NCI-H1417 (cell line): ENCODE results near the gene PARP1.
"Not testable (repeated sequence)": the region's sequence is repeated elsewhere in the genome, so short reads cannot be mapped to it uniquely, and the experiment has no call there.

Experiments used
- DNase-seq, 3 experiments: peaks; one replicate each; lab custom pipeline; 2025; lab: John Stamatoyannopoulos, UW

Gene PARP1

DNA sequence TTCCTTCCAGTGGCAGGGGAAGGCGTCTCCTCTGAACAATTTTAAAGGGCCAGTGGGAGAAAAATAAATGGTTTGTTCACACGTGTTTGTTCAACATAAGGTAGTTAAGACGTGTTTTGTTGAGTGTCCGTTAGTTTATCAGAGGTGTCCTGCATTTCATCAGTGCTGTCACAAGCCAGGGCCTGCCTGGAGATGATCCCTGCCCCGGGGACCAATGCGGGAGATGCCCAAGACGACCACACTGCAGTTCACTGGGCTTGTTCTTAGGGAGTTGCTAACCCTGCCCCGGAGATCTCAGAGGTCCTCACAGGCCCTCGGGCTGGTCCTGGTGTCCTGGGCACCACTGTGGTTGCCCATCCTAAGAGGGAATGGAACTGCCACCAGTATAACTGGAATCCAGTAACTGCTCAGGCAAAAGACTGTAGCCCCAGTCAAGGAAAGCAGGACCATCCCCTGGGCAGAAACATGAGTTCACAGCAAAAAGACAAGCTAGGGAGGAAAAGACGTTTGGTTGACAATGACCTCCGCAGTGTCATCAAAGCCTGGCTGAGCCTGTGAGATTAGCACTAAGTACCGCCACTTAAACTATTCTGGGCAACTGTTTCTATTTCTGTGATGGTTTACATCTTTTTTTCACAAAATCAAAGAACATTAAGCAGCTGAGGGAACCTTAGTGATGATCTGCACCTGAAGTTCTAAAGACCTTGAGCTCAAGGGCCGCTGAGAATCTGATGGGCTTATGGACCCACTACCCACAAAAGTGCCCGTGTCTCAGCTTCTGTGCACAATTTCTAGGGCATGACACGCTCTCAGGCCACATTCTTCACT, 54.0 kb downstream of the PARP1 start:
- no peak for DNase-seq

DNA sequence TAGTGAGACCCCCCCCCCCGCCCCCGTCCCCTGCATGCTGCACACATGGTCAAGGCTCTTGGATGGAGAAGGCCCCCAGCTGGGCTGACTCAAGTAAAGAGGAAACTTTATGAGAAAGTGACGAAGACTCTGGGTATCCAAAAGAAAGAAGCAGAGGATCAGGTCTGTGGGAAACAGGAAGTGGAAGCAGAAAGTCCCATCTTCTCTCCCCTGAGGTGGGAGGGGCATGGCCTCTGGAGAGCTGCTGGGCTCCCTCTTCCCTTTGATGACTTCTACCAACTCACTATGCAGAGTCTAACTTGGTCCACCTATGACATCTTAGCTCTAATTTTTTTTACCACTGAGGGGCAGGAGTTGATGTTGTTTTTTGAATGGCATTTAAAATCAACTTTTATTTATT, 56.2 kb downstream of the PARP1 start:
- DNase-seq, result no peak

DNA sequence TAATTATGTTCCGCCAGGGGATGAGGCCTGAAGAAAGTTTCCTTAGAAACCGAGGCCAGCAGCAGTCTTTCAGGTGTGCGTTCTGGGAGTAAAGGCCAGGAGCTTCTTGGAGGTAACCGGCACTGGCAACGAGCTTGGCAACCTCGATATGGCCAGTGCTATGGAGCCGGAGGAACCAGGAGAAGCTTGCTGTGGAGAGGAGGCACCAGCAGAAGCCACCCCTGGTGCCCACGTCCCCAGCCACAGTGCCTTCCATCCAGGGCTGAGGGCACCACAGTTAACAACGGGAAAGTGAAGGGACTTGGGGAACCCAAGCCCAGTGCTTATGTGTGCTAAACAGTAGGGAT, 57.4 kb downstream of the PARP1 start:
- no peak for DNase-seq

DNA sequence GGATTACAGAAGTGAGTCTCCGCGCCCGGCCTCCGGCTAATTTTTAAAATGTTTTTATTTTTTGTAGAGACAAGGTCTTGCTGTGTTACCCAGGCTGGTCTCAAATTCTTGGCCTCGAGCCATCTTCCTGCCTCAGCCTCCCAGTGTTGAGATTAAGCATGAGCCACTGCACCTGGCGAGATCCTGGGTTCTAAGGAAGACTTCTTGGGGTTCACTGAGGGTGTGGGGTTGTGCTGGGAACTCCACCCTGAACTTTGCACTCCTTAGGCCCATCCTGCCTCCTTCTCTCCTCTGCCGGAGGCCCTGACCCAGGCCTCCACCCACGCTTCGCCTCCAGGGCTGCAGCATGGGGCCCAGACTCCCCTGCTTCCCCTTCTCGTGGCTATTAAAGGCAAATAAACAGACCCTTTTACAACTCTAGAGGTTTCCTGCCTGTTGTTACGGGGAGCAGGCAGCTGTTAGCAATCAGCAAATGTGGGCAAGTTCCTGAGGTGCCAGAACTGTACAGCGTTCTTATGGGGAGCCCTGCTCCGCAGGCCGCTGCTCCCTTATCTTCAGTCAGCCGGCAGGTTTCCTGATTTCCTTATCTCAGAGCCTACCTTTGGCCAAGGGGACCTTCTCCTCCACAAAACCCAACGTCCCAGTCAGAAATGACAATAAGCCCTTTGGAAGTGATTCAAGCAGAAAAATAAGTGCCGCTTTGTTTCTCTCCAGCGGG, 57.9 kb downstream of the PARP1 start:
- DNase-seq, result no peak

DNA sequence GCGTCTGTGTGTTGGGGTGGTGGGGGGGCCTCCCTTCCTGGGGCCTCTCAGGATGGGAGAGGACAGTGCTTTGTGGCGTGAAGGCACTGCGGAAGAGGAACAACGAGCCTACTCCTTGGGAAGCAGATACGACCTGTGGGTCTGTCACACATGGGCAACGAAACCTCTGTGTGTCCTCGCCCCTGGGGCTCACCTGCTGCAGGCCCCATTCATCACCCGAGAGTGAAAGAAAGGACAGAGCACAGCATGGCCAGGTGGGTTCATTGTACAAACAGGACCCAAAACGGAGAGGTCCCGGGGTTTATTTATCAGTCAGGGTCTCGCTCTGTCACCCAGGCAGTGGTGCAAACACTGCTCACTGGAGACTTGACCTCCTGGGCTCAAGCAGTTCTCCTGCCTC, 58.8 kb downstream of the PARP1 start:
- no peak for DNase-seq

DNA sequence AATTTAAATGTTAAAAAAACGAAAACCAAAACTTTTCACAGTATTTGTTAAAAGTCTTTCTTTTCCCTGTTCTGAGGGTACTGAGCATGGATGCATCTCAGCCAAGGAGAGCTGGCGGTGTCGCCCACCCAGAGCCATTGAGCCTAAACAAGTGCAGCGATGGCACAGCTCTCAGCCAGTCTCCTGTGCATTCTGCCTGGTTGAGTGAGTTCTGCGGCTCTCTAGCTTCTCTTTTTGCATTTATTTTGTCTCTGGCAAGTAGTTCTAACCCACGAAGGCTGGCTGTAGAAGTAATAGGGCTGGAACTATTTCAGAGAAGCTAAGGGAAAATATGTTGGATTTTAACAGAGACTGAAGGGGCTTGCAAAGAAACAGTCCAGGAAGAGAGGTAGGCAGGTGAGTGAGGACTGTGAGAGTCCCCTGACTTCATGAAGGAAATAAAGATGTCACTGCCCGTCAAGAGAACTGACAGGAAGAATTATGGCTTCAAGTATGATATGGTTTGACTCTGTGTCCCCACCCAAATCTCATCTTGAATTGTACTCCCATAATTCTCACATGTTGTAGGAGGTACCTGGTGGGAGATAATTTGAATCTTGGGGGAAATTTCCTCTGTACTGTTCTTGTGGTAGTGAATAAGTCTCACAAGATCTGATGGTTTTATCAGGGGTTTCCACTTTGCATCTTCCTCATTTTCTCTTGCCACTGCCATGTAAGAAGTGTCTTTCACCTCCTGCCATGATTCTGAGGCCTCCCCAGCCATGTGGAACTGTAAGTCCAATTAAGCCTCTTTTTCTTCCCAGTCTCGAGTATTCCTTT, 63.2 kb downstream of the PARP1 start:
- no peak for DNase-seq

DNA sequence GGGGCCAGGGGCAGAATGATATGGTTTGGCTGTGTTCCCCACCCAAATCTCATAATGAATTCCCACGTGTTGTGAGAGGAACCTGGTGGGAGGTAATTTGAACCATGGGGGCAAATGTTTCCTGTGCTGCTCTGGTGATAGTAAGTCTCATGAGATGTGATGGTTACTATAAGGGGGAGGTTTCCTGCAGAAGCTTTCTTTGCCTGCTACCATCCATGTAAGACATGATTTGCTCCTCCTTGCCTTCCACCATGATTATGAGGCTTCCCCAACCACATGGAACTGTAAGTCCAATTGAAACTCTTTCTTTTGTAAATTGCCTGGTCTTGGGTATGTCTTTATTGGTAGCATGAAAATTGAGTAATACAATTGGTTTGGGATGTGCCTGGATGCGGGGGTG, 65.2 kb downstream of the PARP1 start:
- DNase-seq, result no peak

DNA sequence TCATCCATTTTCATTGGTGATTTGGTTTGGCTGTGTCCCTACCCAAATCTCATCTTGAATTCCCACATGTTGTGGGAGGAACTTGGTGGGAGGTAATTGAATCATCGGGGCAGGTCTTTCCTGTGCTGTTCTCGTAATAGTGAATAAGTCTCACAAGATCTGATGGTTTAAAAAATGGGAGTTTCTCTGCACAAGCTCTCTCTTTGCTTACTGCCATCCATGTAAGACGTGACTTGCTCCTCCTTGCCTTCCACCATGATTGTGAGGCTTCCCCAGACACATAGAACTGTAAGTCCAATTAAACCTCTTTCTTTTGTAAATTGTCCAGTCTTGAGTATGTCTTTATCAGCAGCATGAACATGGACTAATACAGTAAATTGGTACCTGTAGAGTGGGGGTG, 67.8 kb downstream of the PARP1 start:
- DNase-seq, result not testable (repeated sequence)

DNA sequence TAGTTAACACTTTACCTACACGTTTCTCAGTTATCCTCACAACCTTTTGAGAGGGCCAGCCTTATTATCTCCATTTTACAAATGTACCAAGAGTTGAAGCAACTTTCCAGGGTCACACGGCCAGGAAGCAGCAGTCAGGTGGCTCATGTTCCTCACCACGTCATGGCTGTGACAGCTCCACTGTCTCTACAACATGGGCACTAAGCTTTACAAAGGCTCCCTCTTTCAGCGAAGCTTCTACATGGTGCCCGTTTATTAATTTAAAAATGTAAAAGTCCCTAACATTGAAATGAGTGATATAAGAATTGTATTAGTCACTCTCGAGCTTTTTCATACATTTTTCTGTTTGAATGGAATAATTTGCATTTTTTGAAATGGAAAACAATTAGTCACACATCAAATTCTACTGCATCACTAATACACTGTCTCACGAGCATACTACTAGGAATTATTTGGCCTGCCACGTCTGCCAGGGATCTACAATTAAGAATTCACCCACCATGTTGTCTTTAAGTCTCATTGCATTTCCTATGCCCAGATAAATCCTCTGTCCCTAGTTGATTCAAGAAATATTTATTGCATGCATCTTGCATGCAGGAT, 70.5 kb downstream of the PARP1 start:
- DNase-seq, result no peak

DNA sequence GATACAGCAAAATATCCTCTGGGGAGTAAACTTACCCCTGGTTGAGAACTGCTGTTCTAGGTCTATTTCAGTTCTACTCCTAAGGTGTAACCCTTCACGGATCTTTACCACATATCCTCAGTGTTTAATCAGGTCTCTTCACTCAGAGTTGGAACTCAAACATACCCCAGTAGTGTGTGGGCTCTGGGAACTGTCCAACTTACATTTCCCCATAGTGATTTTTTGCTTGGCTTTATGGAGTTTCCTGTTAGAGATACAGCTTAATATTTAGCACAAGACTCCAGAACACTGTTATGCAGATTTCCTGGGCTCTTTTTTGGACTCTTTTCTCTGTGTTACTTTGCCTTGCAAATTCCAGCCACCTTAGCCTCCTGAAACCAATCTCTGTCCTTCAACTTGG, 72.2 kb downstream of the PARP1 start:
- no peak for DNase-seq

DNA sequence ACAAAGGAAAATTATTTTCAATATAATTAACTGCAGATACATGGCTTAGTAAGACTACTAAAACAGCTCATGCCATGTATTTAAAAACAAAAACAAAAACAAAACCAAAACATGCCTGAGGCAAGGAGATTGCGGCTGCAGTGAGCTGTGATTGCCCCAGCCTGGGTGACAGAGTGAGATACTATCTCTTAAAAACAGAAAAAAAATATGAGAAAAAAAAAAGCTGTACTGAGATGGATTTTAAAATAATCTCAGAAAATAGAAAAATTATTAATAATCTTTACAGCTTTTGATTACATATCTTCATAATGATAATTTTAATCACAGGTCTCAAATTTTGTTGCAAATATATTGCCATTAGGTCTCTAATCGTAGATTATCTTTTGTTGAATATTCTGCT, 74.9 kb downstream of the PARP1 start:
- DNase-seq, result peak in 1 of 3 experiments; percentile 29

DNA sequence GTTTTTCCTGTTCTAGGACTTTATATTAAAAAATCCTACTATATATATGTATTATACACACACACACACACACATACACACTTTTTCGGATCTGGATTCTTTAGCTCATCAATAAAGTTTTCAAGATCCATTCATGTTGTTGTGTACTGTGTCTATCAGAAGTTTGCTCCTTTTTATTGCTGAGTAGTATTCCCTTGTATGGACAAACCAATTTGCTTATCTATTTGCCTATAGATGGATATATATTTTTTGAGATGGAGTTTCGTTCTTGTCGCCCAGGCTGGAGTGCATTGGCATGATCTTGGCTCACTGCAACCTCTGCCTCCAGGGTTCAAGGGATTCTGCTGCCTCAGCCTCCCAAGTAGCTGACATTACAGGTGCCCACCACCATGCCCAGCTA, 78.7 kb downstream of the PARP1 start:
- DNase-seq, result no peak

DNA sequence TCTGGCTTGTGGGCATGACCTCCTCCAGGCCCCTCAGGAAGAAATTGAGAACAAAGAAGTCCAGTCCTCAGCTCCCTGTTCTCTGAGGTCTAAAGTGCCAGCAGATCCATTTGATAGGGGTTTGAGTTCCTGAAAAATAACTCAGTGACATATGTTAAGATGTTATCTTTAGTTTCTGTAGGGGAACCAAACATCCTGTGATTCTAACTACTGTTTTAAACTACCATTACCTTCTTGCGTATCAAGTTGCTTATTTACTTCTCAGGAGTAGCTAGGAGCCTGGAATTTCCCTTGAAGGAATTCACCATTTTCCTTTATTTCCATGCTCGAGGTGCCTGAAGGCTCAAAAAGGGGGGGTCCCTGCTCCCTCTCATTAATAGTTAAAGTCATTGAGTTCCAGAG, 80.1 kb downstream of the PARP1 start:
- DNase-seq, result no peak

DNA sequence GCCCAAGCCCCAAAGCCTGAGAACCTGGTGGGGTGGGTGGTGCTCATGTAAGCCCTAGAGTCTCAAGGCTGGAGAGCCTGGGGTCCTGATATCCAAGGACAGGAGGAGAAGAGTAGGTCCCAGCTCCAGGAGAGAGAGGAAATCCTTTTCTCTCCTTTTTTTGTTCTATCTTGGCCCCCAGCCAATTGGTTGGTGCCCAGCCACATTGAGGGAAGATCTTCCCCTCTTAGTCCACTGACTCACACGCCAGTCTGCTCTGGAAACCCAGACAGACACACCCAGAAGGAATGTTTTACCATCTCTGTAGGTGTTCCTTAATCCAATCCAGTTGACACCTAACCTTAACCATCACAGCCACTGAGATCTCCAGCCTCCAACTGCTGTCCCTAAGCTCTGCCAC, 82.7 kb downstream of the PARP1 start:
- no peak for DNase-seq

DNA sequence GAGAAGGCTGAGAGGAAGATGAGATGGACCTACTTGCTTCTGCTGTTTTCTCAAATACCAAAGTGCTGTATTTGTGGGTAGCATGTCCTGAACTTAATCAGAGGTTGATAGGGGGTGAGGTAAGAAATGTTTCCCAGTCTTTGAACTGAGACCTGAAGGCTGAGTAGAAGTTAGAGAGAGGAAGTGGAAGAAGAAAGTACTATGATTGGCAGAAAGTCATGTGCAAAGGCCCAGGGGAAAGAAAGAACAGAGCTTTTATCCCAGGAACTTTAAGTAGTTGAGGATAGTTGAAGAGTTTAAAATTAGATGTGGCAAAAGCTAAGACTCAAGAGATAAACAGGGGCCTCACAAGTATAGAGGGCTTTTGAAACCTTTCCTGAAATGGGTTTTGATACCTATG, 83.4 kb downstream of the PARP1 start:
- DNase-seq, result no peak

DNA sequence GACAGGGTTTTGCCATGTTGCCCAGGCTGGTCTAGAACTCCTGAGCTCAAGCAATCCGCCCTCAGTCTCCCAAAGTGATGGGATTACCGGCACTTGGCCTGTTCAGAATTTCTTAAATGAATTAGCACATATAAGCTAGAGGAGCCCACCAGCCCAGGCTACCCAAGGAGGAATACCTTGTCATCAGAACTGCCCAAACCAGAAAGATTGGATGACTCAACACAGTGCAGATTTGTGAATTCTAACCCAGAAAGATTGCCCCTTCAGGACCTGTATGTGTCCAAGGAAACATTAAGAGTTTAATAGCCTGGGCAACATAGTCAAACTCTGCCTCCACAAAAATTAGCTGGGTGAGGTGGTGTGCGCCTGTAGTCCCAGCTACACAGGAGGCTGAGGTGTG, 84.9 kb downstream of the PARP1 start:
- no peak for DNase-seq

DNA sequence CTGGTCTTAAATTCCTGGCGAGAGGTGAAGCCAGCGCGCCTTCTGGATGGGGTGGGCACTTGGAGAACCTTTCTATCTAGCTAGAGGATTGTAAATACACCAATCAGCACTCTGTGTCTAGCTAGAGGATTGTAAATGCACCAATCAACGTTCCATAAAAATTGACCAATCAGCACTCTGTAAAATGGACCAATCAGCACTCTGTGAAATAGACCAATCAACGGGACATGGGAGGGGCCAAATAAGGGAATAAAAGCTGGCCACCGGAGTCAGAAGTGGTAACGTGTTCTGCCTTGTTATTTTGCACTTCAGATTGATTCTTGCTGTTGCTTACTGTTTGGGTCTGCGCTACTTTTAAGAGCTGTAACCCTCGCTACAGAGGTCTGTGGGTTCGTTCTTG, 87.0 kb downstream of the PARP1 start:
- no peak for DNase-seq

DNA sequence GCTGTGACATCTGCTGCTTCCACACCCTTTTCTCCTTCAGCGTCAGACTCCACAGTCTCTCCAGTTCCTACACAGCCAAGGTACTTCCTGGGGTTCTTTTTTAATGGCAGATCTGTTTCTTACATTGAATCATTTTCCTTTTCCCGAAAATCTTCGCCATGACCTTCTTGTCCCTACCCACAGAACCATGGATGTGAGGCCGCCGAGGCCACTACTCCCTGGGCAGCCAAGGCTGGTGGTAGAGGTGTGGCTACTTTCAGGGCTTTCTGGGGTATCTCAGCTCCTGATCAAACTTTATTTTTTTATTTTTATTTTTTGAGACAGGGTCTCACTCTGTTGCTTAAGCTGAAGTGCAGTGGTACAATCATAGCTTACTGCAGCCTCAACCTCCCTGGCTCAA, 89.4 kb downstream of the PARP1 start:
- no peak for DNase-seq

DNA sequence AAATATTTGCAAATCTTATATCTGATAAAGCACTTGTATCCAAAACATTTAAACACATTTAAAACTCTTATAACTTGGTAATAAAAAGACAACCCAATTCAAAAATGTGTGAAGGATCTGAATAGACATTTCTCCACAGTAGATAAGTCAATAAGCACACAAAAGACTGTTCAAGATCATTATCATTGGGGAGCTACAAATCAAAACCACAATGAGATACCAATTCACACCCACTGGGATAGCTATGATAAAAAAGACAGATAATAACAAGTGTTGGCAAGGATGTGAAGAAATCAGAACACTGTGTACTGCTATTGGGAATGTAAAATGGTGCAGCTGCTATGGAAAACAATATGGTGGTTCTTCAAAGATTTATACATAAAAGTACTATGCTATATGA, 93.8 kb downstream of the PARP1 start:
- no peak for DNase-seq

DNA sequence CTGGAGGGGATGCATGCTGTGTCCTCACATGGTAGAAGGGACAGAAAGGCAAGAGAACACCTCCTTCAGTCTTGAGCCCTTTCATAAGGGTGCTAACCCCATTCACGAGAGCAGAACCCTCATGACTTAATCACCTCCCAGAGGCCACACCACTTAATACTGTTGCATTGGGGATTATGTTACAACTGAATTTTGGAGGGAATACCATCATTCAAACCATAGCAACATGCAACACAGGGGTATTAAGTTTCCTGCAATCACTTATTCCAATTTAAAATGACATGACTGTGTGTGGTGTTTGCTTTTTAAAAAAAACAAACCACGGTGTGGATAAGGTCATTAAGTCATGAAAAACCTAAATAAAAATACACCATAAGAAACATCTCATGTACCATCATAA, 95.8 kb downstream of the PARP1 start:
- no peak for DNase-seq

DNA sequence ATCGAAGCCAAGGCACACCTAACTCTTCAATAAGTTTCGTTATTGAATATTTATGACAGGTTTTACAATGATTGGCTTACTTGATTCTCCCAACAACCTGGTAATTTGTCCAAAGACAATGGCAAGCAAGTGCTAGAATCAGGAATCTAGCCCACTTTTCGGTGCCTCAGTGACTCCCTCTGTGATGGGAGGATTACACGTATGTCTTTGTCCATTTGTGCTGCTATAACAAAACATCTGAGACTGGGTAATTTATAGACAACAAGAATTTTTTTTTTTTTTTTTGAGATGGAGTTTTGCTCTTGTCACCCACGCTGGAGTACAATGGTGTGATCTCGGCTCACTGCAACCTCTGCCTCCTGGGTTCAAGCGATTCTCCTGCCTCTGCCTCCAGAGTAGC, 96.5 kb downstream of the PARP1 start:
- no peak for DNase-seq
